Activated CD4-positive, alpha-beta T cell treated with anti-CD3 and anti-CD28 coated beads, Interleukin-2, amount 50 U/mL, for 16 hours (primary cell): ENCODE data around the gene MYBPC3.

Source experiments
- DNase-seq: peaks from one replicate; pipeline ENCODE4 v3.0.0-alpha.2; 2020

Gene MYBPC3

GRCh38 chr11:47314992-47315391 is 37.5 kb downstream of the MYBPC3 start:
- DNase-seq, result no peak

GRCh38 chr11:47308050-47308823 is 44.3 kb downstream of the MYBPC3 start:
- DNase-seq, result no peak

GRCh38 chr11:47306484-47306844 is 46.0 kb downstream of the MYBPC3 start:
- no peak for DNase-seq

GRCh38 chr11:47305734-47306483 is 46.6 kb downstream of the MYBPC3 start:
- DNase-seq, result no peak

- no peak for DNase-seq
Observed at GRCh38 chr11:47302853-47303252, 49.6 kb downstream of the MYBPC3 start.

GRCh38 chr11:47299078-47299477 is 53.4 kb downstream of the MYBPC3 start:
- no peak for DNase-seq

- DNase-seq, result no peak
Observed at GRCh38 chr11:47296045-47296444, 56.5 kb downstream of the MYBPC3 start.

GRCh38 chr11:47295385-47295784 is 57.1 kb downstream of the MYBPC3 start:
- DNase-seq, result no peak

GRCh38 chr11:47289856-47290255 is 62.6 kb downstream of the MYBPC3 start:
- DNase-seq, result no peak

- DNase-seq, result no peak
Observed at GRCh38 chr11:47288066-47288465, 64.4 kb downstream of the MYBPC3 start.

- DNase-seq, result no peak
Observed at GRCh38 chr11:47285969-47286770, 66.3 kb downstream of the MYBPC3 start.

GRCh38 chr11:47284151-47284550 is 68.4 kb downstream of the MYBPC3 start:
- DNase-seq, result no peak

GRCh38 chr11:47282462-47282861 is 70.0 kb downstream of the MYBPC3 start:
- no peak for DNase-seq
